GM12878 (cell line): Measurements from ENCODE around the gene PTPRN2. TPM values are rescaled to one million over a fixed set of nuclear protein-coding genes. Genes with fewer than 3 reads are reported as not detected.

Experiments used
- ATAC-seq: fragments of 200-7000 bp; cut with Tn5 transposase; 3 replicates; pipeline ENCODE4 v1.9.1; 2020; ENCODE audit warnings: mild to moderate bottlenecking, moderate library complexity
- BruUV-seq: library from RNA; stranded (reverse); fragments of 400-500 nt; replicated peaks from 2 replicates; lab custom pipeline; 2021; lab: Mats Ljungman, UMichigan
- CTCF ChIA-PET: fragments of 300-600 bp; sonication (Branson Sonifier 250); formaldehyde crosslinking; extraction: SDS; loops from one replicate; lab custom pipeline; 2021; ENCODE audit warnings: inconsistent platforms; lab: Yijun Ruan, JAX
- POLR2A ChIA-PET: fragments of 350-600 bp; formaldehyde crosslinking; extraction: SDS; loops from one replicate; lab custom pipeline; 2021; ENCODE audit warnings: inconsistent platforms; lab: Charles Lee
- RAD21 ChIA-PET: fragments of 300-600 bp; sonication (Branson Sonifier 250); formaldehyde crosslinking; loops from one replicate; lab custom pipeline; 2023; ENCODE audit warnings: antibody characterized with exemption; ENCODE audit not compliant: unreplicated experiment; lab: Charles Lee
- SMC1A ChIA-PET: fragments of 300-600 bp; sonication (Branson Sonifier 250); formaldehyde crosslinking; loops from one replicate; lab custom pipeline; 2023; ENCODE audit not compliant: unreplicated experiment, uncharacterized antibody; lab: Charles Lee
- DNase-seq: peaks from one replicate; pipeline ENCODE4 v3.0.0-alpha.2; 2011; ENCODE audit warnings: low read depth, low spot score
- FAIRE-seq: peaks from 3 replicates; lab custom pipeline; 2011; peaks lifted over from hg19 to GRCh38; lab: Jason Lieb, UNC
- H2AFZ ChIP-seq: 2 replicates; pipeline ENCODE4 v1.6.0; 2011; ENCODE audit warnings: low read depth, low read length, control low read depth; ENCODE audit not compliant: control insufficient read depth
- H3K27ac ChIP-seq: 2 replicates; pipeline ENCODE4 v1.5.1; 2011; ENCODE audit warnings: control low read depth; ENCODE audit not compliant: control insufficient read depth, insufficient read depth
- H3K27me3 ChIP-seq, 2 experiments: replicated peaks in 1 of 2; 2 replicates each; pipeline versions ENCODE4 v1.6.0 to v1.6.1; 2011; ENCODE audit warnings: low read length in 1 of 2; ENCODE audit not compliant: control insufficient read depth in 2 of 2, insufficient read depth in 2 of 2
- H3K36me3 ChIP-seq, 2 experiments: 2 replicates each; pipeline ENCODE4 v1.5.1; 2011; ENCODE audit warnings: low read length in 1 of 2; ENCODE audit not compliant: control insufficient read depth in 2 of 2, insufficient read depth in 2 of 2
- H3K4me1 ChIP-seq: 2 replicates; pipeline ENCODE4 v1.6.1; 2011; ENCODE audit warnings: mild to moderate bottlenecking, low read length, moderate library complexity, mixed read lengths; ENCODE audit not compliant: control insufficient read depth, insufficient read depth
- H3K4me2 ChIP-seq: 2 replicates; pipeline ENCODE4 v1.6.0; 2011; ENCODE audit warnings: control low read depth; ENCODE audit not compliant: control insufficient read depth, insufficient read depth
- H3K4me3 ChIP-seq: fragments of 200-600 bp; sonication (generic); 2 replicates; pipeline ENCODE4 v1.5.1; 2016
- H3K79me2 ChIP-seq: 2 replicates; pipeline ENCODE4 v1.6.0; 2011; ENCODE audit warnings: low read length; ENCODE audit not compliant: control insufficient read depth, insufficient read depth
- H3K9ac ChIP-seq: 2 replicates; pipeline ENCODE4 v1.8.0; 2011; ENCODE audit warnings: low read length, control low read depth, mixed read lengths; ENCODE audit not compliant: control insufficient read depth, insufficient read depth
- H3K9me3 ChIP-seq: replicated peaks from 3 replicates; pipeline ENCODE4 v1.5.1; 2011; ENCODE audit warnings: mild to moderate bottlenecking, low read length; ENCODE audit not compliant: control insufficient read depth, insufficient read depth
- H4K20me1 ChIP-seq: 2 replicates; pipeline ENCODE4 v1.6.0; 2011; ENCODE audit not compliant: control insufficient read depth, insufficient read depth
- CHD1 ChIP-seq: IDR thresholded peaks from 2 replicates; pipeline ENCODE4 v1.6.1; 2012; ENCODE audit warnings: low read depth, low read length, improper control_type of control experiment
- GABPA ChIP-seq: IDR thresholded peaks from 2 replicates; pipeline ENCODE4 v1.6.1; 2014; ENCODE audit warnings: antibody characterized with exemption, low read depth, mild to moderate bottlenecking, inconsistent platforms
- HDGF ChIP-seq: fragments of 450-650 bp; IDR thresholded peaks from 2 replicates; pipeline ENCODE4 v1.6.1; 2016; ENCODE audit warnings: antibody characterized with exemption
- MEF2B ChIP-seq: fragments of 450-650 bp; IDR thresholded peaks from 2 replicates; pipeline ENCODE4 v1.6.1; 2018; ENCODE audit warnings: mild to moderate bottlenecking, moderate library complexity; ENCODE audit not compliant: partially characterized antibody, poor library complexity, severe bottlenecking
- NR2C1 ChIP-seq: fragments of 450-650 bp; IDR thresholded peaks from 2 replicates; pipeline ENCODE4 v1.6.1; 2017; ENCODE audit warnings: antibody characterized with exemption, mild to moderate bottlenecking, moderate library complexity
- POLR2A ChIP-seq: IDR thresholded peaks from 2 replicates; pipeline ENCODE4 v1.6.1; 2011; ENCODE audit warnings: low read depth, mild to moderate bottlenecking, low read length
- ZNF274 ChIP-seq: IDR thresholded peaks from one replicate; pipeline ENCODE4 v1.8.0; 2011; ENCODE audit not compliant: insufficient read length, insufficient read depth
- WGBS: methylation state at CpG from one replicate; pipeline ENCODE4 v1.1.6; 2016; ENCODE audit warnings: low lambda C conversion rate; ENCODE audit not compliant: insufficient replicate concordance, insufficient coverage; ENCODE audit errors: missing lambda C conversion rate; 5-methylcytosine and 5-hydroxymethylcytosine counted together
- in situ Hi-C: fragments of 300-500 bp; cut with MboI; formaldehyde crosslinking; loops from 9 replicates; pipeline ENCODE4 v1.14.3; 2018; ENCODE audit warnings: mixed read lengths
- intact Hi-C: fragments of 100-400 bp; cut with micrococcal nuclease; formaldehyde crosslinking; loops from one replicate; pipeline ENCODE4 v1.14.2; 2022; ENCODE audit not compliant: unreplicated experiment
- polyA plus RNA-seq, 11 experiments: library from polyadenylated mRNA; depleted of rRNA in 4 of 11; unstranded in 6 of 11; stranded (reverse) in 5 of 11; fragments of >200 nt; fragmentation: Nextera tagmentation in 4 of 11; fragmentation: Illumina TruSeq in 1 of 11; extraction: Ambion mirVana in 4 of 11; extraction: Trizol in 1 of 11; gene quantifications; 1 replicate in 1 of 11; 2 replicates in 10 of 11; pipeline versions ENCODE4 v1.2.1 to v1.2.3, GENCODE V29; 2011 to 2016; ENCODE audit warnings: inconsistent platforms in 2 of 11, missing spikeins in 2 of 11, low read depth in 1 of 11
- total RNA-seq, 4 experiments: library from RNA; depleted of rRNA in 3 of 4; stranded (reverse); fragments of >200 nt in 3 of 4; fragmentation: Illumina TruSeq in 1 of 4; extraction: Trizol in 1 of 4; gene quantifications; 2 replicates each; pipeline versions ENCODE4 v1.2.1 to v1.2.3, GENCODE V29; 2013 to 2021
- TF ChIP-seq, protein P1 (sequence below): fragments of 450-650 bp; IDR thresholded peaks from 2 replicates; pipeline ENCODE4 v1.6.1; 2018; ENCODE audit warnings: mild to moderate bottlenecking, low read depth, moderate library complexity; ENCODE audit not compliant: partially characterized antibody
- TF ChIP-seq, protein P2 (sequence below): fragments of 450-650 bp; IDR thresholded peaks from 2 replicates; pipeline ENCODE4 v1.6.1; 2017; ENCODE audit warnings: mild to moderate bottlenecking, moderate library complexity

The PTPRN2 gene
- total and polyA plus RNA-seq, 10 of the 15 experiments (the other 5 are each of a cell fraction or from before 2014, with no cell fraction given), result 5.4 TPM; not detected in 9

DNA sequence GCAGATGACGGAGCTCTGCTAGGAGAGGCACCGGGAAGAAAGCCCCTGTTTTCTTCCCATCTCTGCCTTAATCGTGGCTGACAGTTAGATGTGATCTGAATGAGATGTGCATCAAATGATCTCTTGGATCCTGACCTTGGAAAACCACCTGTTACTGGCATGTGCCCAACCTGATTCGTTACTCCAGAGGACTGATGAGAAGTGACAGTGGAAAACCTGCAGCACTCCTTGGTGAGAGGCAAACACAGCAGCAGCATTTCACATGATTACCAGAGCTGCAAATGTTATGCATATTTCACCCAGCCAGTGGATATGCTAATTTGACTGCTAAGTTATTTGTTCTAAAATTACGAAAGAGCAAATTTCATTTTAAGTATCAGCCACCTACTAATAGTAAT, 95.3 kb downstream of the PTPRN2 start:
- POLR2A ChIA-PET, result no interaction called here
- in situ Hi-C loops (no loop called here), intact Hi-C loops (no loop called here)
- Histone ChIP-seq H3K79me2 (no peaks in the 10 kb centered on the region), H3K27ac (no peak overlapping the region), H3K9ac (no peak overlapping the region), H3K36me3 (no peaks in the 10 kb centered on the region), H3K27me3 (no peaks in the 10 kb centered on the region), H3K9me3 (no peaks in the 10 kb centered on the region; the same call in 2 of the 3 replicates), H2AFZ (no peak overlapping the region), H3K4me3 (no peak overlapping the region), H3K4me2 (no peak overlapping the region), H4K20me1 (no peaks in the 10 kb centered on the region), H3K4me1 (no peaks in the 10 kb centered on the region)
- CTCF ChIA-PET, result no interaction called here
- BruUV-seq, result no TSS peak
- FAIRE-seq (no peak), ATAC-seq (no peak), DNase-seq (no peak)
- RAD21 ChIA-PET, result no interaction called here
- SMC1A ChIA-PET, result no interaction called here
- WGBS, result 34% methylated on average over 5 of the region's 5 CpGs
- TF ChIP-seq POLR2A, result no peak
- TF ChIP-seq MEF2B, result no peak
- no peak for TF ChIP-seq CHD1
- TF ChIP-seq, protein P1, sequence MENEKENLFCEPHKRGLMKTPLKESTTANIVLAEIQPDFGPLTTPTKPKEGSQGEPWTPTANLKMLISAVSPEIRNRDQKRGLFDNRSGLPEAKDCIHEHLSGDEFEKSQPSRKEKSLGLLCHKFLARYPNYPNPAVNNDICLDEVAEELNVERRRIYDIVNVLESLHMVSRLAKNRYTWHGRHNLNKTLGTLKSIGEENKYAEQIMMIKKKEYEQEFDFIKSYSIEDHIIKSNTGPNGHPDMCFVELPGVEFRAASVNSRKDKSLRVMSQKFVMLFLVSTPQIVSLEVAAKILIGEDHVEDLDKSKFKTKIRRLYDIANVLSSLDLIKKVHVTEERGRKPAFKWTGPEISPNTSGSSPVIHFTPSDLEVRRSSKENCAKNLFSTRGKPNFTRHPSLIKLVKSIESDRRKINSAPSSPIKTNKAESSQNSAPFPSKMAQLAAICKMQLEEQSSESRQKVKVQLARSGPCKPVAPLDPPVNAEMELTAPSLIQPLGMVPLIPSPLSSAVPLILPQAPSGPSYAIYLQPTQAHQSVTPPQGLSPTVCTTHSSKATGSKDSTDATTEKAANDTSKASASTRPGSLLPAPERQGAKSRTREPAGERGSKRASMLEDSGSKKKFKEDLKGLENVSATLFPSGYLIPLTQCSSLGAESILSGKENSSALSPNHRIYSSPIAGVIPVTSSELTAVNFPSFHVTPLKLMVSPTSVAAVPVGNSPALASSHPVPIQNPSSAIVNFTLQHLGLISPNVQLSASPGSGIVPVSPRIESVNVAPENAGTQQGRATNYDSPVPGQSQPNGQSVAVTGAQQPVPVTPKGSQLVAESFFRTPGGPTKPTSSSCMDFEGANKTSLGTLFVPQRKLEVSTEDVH, result no peak
- no peak for TF ChIP-seq ZNF274
- TF ChIP-seq HDGF, result no peak
- TF ChIP-seq GABPA, result no peak
- TF ChIP-seq, protein P2, sequence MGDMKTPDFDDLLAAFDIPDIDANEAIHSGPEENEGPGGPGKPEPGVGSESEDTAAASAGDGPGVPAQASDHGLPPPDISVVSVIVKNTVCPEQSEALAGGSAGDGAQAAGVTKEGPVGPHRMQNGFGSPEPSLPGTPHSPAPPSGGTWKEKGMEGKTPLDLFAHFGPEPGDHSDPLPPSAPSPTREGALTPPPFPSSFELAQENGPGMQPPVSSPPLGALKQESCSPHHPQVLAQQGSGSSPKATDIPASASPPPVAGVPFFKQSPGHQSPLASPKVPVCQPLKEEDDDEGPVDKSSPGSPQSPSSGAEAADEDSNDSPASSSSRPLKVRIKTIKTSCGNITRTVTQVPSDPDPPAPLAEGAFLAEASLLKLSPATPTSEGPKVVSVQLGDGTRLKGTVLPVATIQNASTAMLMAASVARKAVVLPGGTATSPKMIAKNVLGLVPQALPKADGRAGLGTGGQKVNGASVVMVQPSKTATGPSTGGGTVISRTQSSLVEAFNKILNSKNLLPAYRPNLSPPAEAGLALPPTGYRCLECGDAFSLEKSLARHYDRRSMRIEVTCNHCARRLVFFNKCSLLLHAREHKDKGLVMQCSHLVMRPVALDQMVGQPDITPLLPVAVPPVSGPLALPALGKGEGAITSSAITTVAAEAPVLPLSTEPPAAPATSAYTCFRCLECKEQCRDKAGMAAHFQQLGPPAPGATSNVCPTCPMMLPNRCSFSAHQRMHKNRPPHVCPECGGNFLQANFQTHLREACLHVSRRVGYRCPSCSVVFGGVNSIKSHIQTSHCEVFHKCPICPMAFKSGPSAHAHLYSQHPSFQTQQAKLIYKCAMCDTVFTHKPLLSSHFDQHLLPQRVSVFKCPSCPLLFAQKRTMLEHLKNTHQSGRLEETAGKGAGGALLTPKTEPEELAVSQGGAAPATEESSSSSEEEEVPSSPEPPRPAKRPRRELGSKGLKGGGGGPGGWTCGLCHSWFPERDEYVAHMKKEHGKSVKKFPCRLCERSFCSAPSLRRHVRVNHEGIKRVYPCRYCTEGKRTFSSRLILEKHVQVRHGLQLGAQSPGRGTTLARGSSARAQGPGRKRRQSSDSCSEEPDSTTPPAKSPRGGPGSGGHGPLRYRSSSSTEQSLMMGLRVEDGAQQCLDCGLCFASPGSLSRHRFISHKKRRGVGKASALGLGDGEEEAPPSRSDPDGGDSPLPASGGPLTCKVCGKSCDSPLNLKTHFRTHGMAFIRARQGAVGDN, result no peak
- no peak for TF ChIP-seq NR2C1
